Measurements from ENCODE around the gene CCT8.
"Not testable (repeated sequence)": the region's sequence is repeated elsewhere in the genome, so short reads cannot be mapped to it uniquely, and the experiment has no call there.

The CCT8 gene

DNA sequence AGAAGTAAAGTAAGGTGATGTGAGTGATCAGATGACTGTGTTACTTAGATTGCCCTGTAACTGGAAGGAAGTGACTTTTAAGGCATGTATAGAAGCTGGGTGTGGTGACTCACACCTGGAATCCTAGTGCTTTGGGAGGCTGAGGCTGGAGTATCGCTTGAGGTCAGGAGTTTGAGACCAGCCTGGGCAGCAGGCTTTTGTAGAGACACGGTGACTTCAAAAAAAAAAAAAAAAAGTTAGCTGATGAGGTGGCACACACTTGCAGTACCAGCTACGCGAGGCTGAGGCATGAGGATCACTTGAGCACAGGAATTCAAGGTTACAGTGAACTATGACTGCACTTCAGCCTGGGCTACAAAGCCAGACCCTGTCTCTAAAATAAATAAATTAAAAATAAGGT, 51.3 kb downstream of the CCT8 start:
- DNase-seq (ENCODE audit: low spot score): no peak

DNA sequence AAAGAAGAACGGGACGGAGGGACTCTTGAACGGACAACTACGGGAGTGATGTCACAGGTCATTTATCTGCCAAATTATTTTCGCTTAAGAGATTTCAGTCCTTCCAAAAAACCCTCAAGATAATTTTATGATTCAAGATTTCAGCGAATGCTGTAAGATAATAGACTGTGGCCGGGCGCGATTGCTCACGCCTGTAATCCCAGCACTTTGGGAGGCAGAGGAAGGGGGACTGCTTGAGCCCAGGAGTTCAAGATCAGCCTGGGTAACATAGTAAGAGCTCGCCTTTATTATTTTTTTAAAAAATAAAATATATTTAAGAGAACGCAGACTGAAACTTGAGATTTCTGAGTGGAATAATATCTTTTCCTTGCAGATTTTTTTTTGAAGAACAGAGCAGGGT, 54.9 kb downstream of the CCT8 start:
- no peak for DNase-seq (ENCODE audit: low spot score)

- no peak for DNase-seq (ENCODE audit: low spot score)
Measured at GRCh38 chr21:29017639-29018237, 55.7 kb downstream of the CCT8 start.

- not testable (repeated sequence) for DNase-seq (ENCODE audit: low spot score)
Measured at GRCh38 chr21:29011236-29011635, 62.2 kb downstream of the CCT8 start.

DNA sequence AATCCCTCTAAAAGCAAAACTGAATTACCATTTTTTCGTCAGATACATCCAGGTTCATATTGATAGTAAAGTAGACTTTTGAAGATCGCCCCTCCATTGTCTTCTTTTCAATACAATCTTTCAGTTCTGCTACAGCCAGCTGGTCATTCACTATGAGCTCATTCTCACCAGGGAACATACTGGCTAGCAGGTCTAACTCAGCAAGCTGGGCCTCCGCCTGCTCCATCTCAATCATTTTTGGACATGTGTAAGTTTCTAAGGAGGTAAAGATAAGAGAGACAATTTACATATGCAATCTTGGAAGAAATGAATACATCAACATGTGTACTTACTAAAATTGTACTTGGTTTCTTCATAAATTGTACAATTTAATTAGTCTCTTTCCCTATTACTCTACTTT, 65.1 kb downstream of the CCT8 start:
- DNase-seq (ENCODE audit: low spot score): no peak

DNA sequence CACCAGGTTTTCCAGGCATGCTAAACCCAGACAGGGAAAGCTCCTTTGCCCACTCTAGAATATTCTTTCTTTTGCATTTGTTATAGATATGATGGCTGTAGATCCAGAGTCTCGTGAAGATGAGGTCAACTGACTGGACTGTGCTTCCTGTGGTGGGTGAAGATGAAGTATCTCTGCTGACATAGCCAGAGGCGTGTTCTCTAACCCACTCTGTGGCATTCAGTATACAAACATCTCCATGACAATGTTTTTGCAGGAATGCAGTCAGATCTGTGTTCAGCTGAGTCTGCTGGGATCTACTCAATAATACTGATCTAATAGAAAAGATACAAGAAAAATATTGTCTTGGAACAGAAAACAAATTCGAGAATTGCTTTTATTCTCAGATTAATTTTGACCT, 65.6 kb downstream of the CCT8 start:
- DNase-seq (ENCODE audit: low spot score): no peak

DNA sequence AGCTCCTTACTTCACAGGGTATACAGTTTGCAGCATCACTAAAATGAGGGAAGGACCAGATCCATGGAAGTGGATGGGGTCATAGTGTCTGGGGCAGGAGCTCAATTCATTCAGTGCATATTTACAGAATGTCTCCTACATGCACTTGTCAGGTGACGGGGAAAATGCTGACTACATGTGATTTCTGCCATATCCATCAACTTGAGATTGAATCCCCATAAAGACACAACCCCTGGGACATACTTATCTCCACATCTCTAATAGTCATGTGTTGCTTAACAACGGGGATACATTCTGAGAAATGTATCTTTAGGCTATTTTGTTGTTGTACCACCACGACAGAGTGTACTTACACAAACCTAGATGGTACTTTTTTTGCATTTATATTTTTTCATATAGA, 66.3 kb downstream of the CCT8 start:
- no peak for DNase-seq (ENCODE audit: low spot score)

Data from ecto neural progenitor cell (in vitro differentiated cells).